Epithelial cell of esophagus (primary cell): ENCODE results near the gene PEX3.

ENCODE experiments used
- DNase-seq: peaks from one replicate; pipeline ENCODE4 v3.0.0; 2010; ENCODE audit warnings: low read depth
- H3K4me3 ChIP-seq: 2 replicates; pipeline ENCODE4 v1.5.1; 2011; ENCODE audit warnings: mild to moderate bottlenecking, low read length, control low read depth
- CTCF ChIP-seq: IDR thresholded peaks from 2 replicates; pipeline ENCODE4 v1.5.1; 2011; ENCODE audit warnings: low read depth, mild to moderate bottlenecking, low read length, control low read depth, inconsistent platforms; ENCODE audit not compliant: insufficient read depth; ENCODE audit errors: missing control alignments

PEX3 gene

GRCh38 chr6:143515766-143516355 lies 65.3 kb downstream of the PEX3 start:
- H3K4me3 ChIP-seq, result no peak overlapping the region
- no peak for TF ChIP-seq CTCF

GRCh38 chr6:143516690-143517446 lies 66.3 kb downstream of the PEX3 start:
- H3K4me3 ChIP-seq, result no peak overlapping the region
- DNase-seq, result no peak
- no peak for TF ChIP-seq CTCF

More at GRCh38 chr6:143515766-143516355, 65.3 kb downstream of the PEX3 start:
- no peak for DNase-seq

GRCh38 chr6:143517447-143517773 lies 66.8 kb downstream of the PEX3 start:
- no peak for TF ChIP-seq CTCF
- H3K4me3 ChIP-seq, result no peak overlapping the region
- no peak for DNase-seq

- no peak for TF ChIP-seq CTCF
- no peak overlapping the region for H3K4me3 ChIP-seq
- no peak for DNase-seq
Measured at GRCh38 chr6:143522039-143522600, 71.5 kb downstream of the PEX3 start.

- DNase-seq, result no peak
- H3K4me3 ChIP-seq, result no peak overlapping the region
- no peak for TF ChIP-seq CTCF
Measured at GRCh38 chr6:143525356-143525755, 74.8 kb downstream of the PEX3 start.

GRCh38 chr6:143527677-143528076 lies 77.1 kb downstream of the PEX3 start:
- no peak overlapping the region for H3K4me3 ChIP-seq
- no peak for TF ChIP-seq CTCF
- no peak for DNase-seq
